IPS-18c (cell line): Measurements from ENCODE around the gene LMNTD2.

Experiments used
- H3K4me3 ChIP-seq: 2 replicates; pipeline ENCODE4 v1.7.0; 2013; ENCODE audit warnings: low read depth, mild to moderate bottlenecking, low read length, moderate library complexity; ENCODE audit not compliant: insufficient read depth
- H3K9me3 ChIP-seq: one replicate; pipeline ENCODE4 v1.6.1; 2013; ENCODE audit warnings: mild to moderate bottlenecking, low read length, moderate library complexity; ENCODE audit not compliant: control insufficient read depth, insufficient read depth

Gene LMNTD2

DNA sequence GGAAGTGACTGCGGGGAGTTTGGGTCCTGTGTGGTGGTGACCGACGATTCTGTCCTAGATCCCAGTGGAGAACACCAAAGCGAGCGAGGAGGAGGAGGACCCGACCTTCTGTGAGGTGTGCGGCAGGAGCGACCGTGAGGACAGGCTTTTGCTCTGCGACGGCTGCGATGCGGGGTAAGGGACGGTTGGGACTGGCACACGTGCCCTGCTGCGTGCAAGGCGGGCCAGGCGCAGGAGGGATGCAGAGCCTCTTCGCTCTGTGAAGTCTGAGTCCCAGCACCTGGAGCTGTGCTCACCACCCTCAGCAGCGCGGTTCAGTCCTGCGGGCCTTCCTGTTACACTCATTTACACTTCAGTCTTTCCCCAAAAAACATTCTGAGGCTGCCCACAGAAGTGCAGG lies 32.0 kb upstream of the LMNTD2 start:
- Histone ChIP-seq H3K4me3 (no peak overlapping the region), H3K9me3 (no peaks in the 10 kb centered on the region)

DNA sequence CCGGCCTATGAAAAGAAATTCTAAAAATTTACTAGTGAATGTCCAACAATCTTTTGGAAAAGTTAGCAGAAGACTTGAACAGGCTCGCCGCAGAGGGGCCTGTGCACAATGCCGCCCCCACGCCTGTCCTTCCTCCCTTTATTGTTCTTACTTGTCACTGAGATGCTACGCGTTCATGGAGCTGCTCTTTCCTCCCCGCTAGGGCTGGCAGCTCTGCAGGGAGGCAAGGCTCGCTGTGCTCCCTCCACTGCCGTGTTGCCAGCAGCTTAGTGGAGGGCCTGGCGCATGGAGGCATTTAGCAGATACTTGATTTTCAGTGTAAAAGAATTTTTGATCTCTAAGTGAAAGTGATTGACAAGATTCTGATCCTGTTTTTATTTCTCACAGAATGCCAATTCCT lies 30.5 kb upstream of the LMNTD2 start:
- no peak overlapping the region for H3K4me3 ChIP-seq
- H3K9me3 ChIP-seq: no peaks in the 10 kb centered on the region

DNA sequence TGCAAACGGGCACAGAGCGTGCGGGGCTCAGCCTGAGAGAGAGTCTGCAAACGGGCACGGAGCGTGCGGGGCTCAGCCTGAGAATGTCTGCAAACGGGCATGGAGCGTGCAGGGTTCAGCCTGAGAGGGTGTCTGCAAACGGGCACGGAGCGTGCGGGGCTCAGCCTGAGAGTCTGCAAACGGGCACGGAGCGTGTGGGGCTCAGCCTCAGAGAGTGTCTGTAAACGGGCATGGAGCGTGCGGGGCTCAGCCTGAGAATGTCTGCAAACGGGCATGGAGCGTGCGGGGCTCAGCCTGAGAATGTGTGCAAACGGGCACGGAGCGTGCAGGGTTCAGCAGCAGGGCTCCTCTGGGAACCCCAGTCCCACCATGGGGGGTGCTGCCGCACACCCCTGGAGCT lies 29.3 kb upstream of the LMNTD2 start:
- Histone ChIP-seq H3K4me3 (no peak overlapping the region), H3K9me3 (no peaks in the 10 kb centered on the region)

DNA sequence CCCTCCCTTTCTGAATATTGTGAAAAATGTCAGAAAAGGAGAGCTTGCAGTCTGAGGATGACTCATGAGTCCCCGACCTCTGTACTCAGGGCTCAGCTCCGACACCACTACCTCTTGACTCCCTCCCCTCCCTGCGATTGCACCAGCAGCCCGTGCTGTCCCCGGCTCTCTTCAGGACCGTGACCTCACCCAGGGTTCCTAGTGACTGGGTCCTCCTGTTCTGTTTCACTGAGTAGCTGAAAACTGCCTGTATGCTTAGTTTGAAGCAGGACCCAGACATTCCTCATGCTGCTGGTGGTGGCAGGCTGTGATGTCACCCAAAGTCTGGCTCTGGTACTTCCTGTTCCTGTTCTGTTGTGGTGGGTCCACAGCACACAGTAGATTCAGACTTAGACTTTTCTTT lies 27.4 kb upstream of the LMNTD2 start:
- Histone ChIP-seq H3K4me3 (no peak overlapping the region), H3K9me3 (no peaks in the 10 kb centered on the region)

DNA sequence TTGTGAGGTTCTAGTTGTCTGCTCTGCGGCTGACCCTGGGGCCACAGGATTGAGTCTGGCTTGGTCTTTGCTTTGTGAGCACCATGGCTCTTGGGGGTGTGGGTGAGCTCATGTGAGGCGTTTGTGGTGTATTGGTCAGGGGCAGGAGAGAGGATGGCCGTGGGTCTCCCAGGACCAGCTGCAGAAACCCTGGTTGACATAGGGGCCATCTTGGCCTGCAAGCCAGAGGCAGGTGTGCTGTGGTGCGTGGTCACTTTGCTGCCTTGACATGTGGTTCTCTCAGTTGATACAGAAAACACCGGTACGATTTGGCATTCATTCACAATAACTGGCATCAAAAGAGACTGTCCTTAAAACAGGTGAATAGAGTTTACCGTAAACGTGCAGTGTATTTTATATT lies 27.0 kb upstream of the LMNTD2 start:
- no peak overlapping the region for H3K4me3 ChIP-seq

DNA sequence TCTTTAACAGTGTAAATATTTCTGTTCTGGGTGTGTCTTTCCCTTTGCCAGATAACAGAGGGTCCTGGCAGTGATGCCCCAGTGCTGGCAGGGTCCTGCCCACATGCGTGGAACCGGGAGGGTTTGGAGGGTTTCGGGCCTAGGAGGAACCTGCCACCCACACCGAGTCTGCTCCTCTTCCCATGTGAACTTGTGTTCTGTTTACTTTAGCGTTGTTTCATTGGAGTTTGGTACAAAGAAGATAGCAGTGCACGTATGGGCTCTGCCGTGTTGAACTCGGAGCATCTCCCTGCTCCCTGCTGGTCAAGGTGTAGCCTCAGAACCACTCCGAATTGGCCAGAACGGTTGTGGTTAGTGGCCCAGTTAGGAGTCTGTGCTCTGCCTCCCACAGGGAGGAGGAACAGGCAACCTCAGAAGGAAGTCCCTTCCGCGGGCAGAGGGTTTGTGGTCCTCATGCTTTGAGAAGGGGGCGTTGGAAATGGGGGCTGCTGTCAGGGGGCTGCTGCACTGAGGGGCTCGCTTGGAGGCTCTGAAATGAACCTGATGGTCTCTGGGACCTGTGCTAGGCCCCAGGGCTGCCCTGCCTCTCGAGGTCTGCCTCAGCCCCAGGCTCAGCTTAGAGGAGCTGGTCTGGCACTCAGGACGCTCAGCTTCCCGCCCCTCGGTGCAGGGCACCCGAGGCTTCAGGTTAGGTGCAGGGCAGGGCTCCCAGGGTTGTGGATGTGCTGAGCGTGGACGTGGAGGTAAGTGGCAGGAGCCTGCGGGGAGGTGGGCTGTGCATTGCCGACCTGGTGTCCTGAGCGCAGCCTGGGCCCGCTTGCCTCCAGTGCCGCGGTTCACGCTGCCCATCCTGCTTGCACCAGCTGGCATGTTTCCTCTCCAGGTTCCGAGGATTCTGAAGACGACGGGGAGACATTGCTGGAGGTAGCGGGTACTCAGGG lies 26.1 kb upstream of the LMNTD2 start:
- Histone ChIP-seq H3K9me3 (no peaks in the 10 kb centered on the region), H3K4me3 (no peak overlapping the region)

More for the DNA sequence above, 27.0 kb upstream of the LMNTD2 start:
- H3K9me3 ChIP-seq: no peaks in the 10 kb centered on the region

DNA sequence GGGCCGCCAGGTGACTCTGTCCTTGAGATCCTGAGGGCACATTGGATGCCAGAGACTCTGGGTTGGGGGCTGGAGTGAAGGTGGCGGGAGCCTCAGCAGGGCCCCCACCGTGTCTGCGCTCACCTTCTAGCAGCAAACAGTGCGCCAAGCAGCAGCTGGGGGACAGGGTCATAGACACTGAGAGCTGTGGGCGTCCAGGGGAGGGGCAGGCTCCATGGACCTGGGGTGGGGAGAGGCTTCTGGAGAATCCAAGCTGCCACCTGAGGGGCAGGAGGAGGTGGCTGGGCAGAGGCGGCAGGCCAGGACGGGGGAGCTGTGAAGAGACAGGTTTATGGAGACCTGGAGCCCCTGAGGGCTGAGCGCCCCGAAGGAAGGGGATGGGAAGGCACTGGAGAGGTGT lies 23.7 kb upstream of the LMNTD2 start:
- no peaks in the 10 kb centered on the region for H3K9me3 ChIP-seq
- H3K4me3 ChIP-seq: no peak overlapping the region

DNA sequence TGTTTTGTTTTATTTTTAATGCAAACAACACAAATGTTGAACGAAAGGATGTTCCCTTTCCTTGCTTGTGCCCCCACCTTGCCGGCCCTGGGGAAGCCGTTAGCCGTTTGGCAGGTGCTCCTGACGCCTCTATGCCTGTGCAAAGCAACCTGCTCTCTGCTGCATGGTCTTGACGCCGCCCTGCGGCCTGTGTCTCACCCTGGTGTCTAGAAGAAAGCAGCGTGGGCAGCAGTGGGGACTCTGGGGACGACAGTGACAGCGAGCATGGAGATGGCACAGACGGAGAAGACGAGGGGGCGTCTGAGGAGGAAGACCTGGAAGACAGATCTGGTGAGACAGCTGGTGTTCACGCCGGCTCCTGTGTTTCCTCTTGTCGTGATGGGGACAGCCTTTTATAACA lies 21.2 kb upstream of the LMNTD2 start:
- Histone ChIP-seq H3K9me3 (no peaks in the 10 kb centered on the region), H3K4me3 (no peak overlapping the region)

DNA sequence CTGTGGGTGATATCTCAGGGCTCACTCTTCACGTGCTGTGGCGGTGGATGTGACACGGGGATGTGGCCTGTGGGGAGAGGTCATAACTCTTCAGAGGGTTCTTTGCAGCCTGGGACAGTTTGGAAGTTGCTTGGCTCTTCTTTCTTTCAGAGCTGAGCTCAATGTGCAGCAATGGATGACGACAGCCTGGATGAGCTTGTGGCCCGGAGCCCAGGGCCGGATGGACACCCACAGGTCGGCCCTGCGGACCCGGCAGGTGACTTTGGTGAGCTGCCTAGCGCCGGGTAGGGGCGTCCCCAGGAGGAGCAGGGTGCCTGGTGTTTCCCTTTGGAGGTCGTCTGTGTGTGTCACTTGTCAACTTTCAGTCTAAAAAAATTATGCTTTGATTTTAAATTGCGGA lies 20.8 kb upstream of the LMNTD2 start:
- Histone ChIP-seq H3K4me3 (no peak overlapping the region), H3K9me3 (no peaks in the 10 kb centered on the region)

DNA sequence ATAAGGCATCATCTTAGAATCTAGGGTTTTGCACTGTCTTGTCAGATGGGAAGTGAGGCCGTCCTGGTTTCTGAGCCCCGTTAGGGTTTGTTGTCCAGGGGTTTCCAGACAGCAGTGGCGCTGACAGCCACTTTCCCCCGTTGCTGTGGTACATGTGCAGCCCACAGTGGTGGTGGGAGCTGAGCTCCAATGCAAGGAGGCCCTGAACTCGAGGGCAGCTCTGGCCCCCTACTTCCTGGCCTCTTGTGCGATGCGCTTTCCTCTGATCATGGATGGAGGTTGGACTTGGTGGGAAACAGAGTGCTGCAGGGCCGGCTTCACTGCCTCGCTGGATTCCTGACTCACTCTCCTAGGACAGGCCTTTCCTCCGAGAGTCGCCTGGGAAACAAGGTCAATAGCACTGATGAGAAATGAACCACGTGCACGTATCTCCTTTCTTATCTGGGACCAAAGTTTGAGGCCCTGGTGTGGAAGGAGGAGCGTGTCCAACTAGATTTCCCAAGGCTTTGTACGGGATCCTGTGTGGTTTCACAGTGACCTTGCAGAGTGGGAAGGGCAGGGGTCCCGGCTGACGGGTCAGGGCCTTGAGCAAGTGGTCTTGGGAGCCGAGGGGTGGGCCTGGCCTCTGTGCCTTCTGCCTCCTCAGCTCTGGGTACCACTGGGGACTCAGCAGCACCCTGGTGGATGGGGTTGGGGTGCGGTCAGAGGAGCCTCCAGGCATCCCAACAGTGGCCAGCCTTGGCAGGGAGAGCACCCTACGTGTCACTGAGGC lies 19.5 kb upstream of the LMNTD2 start:
- H3K9me3 ChIP-seq: no peaks in the 10 kb centered on the region
- no peak overlapping the region for H3K4me3 ChIP-seq

DNA sequence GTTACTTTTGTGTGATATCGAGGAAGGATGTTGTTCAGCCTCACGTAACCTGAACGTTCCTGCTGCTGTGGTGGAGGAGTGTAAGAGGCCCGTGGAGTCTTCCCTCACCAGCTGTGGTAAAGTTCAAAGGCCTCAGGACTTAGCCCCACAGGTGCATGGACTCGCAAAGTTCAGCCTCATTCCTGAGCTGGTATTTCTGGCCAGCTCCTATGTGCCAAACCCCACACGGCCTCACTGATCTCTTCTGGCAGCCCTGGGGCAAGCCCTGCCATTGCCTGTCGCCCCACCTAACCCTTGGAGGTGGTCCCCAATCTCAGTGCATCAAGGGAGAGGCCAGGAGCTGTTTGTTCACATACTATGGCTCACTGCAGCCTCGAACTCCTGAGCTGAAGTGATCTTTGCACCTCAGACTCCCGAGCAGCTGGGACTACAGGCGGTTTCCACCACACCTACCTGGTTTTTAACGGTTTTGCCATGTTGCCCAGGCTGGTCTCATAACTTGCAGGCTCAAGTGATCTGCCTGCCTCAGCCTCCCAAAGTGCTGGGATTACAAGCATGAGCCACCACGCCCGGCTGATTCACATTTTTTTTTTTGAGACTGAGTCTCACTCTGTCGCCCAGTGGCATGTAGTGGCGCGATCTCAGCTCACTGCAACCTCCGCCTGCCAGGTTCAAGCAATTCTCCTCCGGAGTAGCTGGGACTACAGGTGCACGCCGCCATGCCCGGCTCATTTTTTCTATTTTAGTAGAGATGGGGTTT lies 17.9 kb upstream of the LMNTD2 start:
- H3K9me3 ChIP-seq: no peaks in the 10 kb centered on the region
- no peak overlapping the region for H3K4me3 ChIP-seq

DNA sequence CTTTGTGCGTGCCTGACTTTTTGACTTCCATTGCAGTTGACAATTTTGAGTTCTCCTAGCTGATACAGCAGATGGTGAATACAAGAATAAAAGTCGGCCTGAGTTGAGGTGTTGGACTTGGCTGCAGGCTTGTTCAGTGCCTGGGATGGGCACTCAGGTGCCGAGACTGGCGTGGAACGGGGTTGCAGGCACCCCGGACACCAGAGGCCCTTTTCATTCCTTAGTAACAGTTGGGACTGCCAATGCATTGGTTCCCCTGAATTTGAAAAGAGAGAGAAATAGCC lies 17.0 kb upstream of the LMNTD2 start:
- Histone ChIP-seq H3K4me3 (peak overlapping the region; percentile 87), H3K9me3 (no peaks in the 10 kb centered on the region)

DNA sequence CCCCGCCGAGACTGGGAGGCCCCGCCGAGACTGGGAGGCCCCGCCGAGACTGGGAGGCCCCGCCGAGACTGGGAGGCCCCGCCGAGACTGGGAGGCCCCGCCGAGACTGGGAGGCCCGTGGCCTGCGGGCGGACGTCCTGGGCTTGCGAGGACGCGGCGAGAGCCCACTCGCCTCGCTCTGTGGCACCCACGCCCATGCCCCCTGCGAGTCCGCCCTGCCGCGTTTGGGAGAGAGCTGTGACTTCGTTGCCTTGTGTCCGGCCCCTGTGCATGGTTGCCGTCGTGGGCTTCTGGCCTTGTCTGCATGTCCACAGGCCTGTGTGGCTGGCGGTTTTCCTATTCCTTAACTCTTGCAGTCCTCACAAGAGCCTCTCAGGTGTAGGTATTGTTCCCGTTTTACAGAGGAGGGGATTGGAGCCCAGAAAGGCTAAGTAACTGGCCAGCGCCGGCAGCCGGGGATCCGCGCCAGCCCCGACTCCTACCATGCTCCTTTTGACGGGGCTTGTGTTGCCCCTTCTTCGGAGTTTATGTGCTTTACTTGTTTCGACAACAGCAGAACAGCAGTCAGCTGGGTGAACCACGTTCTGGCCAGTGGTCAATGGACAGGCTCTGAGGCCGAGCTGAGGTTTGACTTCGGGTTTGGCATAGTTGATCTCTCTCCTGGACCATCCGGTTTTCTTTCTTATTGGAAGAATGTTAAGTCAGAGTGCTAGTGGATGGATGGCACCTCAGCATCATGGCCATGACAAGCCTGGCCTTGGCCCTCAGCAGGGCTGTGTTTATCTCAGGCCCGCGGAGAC lies 16.5 kb upstream of the LMNTD2 start:
- H3K4me3 ChIP-seq: peak overlapping the region; percentile 87
- H3K9me3 ChIP-seq: no peaks in the 10 kb centered on the region

DNA sequence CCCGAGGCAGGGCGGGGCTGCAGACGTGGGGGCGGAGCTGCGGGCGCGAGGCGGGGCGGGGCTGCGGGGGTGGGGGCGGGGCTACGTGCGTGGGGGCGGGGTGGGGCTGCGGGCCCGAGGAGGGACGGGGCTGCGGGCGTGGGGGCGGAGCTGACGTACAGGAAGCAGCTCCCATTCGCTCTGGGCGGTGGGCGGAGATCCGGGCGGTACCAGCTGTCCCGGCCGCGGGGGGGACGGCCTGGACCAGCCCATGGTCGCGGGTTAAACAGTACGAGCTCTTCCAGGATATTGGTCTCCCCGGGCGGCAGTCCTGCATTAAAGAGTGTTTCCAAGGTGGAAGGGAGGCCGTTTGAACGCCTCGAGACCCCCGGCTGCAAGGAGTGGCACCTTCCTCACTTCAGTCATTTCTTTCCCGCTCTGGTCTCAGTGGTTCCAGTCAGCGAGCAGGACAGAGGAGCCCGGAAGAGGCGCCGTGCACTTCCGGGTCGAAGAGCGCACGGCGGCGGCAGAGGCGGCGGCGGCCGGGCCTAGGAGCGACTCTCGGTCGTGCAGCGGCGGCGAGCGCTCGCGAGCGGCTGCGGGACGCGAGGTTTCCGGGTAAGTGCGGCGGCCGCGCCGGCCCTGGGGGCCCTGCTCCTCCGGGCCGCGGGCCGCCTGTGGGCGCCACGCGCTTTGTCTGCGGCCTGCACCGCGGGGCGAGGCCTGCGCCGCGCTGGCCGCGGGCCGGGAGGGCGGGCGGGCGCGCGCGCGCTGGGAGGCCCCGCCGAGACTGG lies 15.6 kb upstream of the LMNTD2 start, which contains the start of gene PHRF1:
PHRF1 (plus strand) TSS at position 475 of the 773 bp plus-strand sequence. CDS start 5,043 bp downstream, outside the sequence.
- Histone ChIP-seq H3K9me3 (no peaks in the 10 kb centered on the region), H3K4me3 (peak within 1 kb of the TSS; percentile 87)

DNA sequence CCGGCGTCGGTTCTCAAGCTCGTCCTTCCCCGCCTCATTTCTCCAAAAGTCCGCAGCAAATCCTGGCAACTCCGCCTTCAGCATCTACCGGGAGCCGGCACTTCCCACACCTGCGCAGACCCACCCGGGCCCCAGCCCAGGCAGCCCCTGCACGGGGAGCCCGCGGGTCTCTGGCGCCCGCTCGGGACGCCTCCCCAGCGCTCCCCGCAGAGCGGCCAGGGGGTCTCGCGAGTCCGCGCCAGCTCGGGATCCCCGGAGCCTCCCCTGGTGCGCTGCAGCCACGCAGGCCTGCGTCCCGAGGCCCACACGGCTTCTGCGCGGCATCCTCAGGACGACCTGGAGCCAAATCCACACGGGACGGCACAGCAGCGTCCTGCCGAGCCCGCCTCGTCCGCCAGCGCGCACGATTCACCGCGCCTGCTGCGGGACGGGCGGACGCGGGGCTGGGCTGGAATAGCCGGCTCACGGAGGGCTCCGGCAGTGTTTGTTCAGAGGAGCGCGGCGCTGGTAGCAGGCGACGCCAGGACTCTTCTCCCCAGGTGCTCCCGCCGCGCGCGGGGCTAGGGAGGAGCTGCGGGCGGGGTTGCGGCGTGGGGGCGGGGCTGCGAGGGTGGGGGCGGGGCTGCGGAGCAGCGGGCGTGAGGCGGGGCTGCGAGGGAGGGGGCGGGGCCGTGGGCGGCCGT lies 14.9 kb upstream of the LMNTD2 start:
- Histone ChIP-seq H3K9me3 (no peaks in the 10 kb centered on the region), H3K4me3 (peak overlapping the region; percentile 76)
